NCI-H446 (cell line): Measurements from ENCODE around the gene FAM3B.
"Not testable (repeated sequence)": the region's sequence is repeated elsewhere in the genome, so short reads cannot be mapped to it uniquely, and the experiment has no call there.

Experiments
- DNase-seq, 2 experiments: peaks; one replicate each; lab custom pipeline; 2025; lab: John Stamatoyannopoulos, UW

The FAM3B gene, protein sequence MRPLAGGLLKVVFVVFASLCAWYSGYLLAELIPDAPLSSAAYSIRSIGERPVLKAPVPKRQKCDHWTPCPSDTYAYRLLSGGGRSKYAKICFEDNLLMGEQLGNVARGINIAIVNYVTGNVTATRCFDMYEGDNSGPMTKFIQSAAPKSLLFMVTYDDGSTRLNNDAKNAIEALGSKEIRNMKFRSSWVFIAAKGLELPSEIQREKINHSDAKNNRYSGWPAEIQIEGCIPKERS

DNA sequence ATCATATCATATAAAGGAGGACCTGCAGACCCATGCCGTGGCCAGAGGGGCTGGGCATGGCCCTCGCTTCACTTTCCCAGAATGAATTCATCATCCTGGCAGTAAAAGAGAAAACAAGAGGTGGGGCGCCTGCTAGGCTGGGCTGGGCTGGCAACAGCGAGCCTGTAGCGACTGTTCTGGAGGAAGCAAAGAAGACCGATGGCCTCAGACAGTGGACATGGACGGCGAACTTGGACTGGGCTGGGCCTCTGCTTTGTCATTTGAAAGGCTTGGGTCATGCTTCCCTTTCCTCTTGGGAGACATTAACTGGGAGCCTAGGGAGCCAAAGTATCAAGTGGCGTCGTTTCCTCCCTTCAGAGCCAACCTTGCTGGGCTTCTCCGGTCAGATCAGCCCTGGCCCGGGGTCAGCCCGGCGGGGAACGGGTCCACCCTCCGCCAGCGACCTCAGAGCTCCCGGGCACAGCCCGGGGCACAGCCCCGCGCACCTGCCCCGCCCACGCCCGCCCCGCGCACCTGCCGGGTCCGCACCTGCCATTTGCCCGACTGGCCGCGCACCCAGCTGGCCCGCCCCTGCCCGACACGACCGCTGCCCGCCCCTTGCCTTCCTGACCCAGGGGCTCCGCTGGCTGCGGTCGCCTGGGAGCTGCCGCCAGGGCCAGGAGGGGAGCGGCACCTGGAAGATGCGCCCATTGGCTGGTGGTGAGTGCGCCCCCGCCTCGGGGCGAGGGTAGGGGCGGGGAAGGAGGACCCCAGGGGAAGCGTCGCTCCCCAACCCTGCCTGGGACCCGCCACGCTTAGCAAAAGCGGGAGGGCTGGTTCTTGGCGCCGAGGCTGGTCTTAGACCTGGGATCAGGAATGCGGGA lies at the start of gene FAM3B:
FAM3B (plus strand) TSS at position 602 of the 863 bp plus-strand sequence; CDS start at position 681, 79 bp downstream.
- no peak for DNase-seq

DNA sequence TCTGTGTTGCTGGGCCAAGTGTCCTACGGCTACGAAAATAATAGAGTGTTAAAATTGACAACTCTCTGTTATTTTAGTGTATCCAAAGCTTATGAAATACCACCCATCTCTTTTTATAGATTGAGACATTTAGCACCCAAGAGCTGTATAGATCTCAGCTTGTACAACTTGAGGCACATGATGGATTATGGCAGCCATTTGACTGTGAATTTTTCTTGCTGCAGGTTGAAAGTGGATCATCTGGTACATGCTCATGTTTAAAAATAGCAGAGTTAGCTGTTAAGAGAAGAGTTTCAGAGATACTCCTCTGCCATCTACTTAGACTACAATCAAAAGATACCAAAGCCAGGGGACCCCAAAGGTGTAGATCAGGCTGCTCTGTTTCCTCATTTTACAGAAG lies 49.3 kb upstream of the FAM3B start:
- DNase-seq = no peak

DNA sequence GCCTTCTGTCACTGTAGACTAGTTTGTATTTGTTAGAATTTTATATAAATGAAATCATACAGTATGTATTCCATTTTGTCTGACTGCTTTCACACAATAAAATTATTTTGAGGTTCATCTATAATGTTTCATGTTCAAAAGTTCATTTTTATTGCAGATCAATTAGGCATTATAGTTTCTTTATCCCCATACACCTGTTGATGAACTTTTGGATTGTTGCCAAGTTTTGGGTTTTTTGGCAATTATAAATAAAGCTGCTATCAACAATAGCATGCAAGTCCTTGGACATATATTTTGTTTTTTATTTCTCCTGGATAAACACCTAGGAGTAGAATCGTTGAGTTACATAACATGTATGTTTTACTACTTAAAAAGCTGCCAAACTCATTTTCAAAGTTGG lies 47.1 kb upstream of the FAM3B start:
- no peak for DNase-seq

DNA sequence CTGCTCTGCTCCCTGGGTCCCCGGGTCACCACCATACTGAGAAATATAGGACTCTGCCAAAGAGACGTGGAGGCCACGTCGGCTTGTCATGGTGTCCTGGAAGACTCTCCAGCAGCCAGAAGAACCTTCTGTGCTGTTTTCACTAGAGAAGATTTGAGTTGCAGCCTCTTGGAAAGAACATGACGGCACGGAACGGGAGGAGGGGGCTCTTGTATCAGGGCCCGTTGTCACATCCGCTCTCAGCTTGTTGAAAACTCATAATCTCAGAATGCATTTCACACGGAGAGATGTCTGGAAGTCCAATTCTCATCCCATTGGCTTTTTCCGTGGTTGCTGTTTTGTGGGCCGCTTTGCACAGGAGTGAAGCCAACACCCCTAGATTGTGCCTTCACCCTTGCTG lies 39.4 kb upstream of the FAM3B start:
- no peak for DNase-seq

DNA sequence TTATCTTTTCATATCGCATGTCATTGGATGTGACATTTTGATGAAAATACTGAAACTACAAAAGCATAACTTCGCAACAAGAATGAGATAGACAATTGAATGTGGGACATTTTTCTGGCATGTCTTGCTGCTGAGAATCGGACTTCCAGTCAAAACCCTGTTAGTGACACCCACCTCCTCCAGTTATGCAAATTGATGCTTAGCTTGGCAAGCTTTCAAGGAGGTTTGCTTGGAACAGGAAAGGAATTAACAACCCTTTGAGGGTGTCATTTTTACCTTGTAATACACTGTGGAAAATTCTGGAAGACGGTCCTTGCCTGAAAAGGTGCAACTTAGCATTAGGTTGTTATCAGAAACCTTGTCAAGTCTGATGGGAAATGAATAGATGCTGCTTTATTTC lies 38.8 kb upstream of the FAM3B start:
- DNase-seq = no peak

DNA sequence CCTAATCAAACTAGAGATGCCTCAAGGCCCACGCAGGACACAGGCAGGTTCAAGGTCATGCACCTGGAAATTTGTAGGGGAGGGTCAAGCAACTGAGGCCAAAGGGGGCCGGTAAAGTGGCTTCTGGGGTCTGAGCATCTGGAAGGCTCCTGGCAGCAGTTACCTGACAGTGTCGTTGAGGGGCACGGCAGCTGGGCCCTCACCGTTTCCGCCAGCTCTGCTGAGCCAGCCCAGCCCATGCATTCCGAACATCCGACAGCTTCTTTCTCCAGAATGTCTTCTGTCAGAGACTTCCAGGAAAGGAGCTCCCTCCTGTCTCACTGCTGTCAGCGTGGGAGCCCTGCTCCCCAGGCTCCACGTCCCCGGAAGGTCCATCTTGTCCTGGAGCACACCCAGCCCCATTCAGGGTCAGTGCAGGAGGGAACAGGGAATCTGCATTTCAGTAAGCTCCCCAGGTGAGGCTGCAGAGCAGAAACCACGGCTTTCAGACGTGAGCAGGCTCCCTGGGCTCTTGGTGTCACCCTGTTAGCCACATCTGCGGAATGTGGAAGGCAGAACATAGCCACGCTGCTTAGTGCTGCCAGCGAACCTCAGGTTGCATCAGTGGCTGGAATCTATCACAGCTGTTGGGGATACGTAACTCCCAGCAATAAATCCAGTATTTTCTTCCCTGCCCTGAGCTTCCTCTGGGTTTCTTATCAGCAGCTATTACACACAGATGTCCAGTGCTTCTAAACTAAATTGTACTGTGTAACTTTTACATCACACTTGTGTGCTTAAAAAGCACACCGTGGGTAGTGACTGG lies 36.3 kb upstream of the FAM3B start:
- DNase-seq = no peak

DNA sequence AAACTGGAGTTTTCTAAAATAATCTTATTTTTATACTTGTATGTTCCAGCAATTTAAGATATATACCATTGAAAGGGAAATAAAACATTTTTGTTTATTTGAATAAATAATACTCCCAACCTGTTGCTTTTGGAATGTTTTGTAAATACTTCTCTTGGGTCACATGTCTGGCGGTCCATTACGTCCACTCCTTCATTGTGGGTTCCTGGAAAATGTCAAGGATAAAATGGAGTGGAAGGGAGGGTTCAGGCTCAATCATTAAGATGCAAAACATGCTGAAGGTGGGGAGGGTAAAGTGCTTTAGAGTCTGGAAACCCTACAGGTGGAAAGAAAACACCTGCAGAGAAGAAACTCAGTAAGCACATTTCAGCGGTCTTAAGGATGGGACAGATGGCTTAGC lies 34.2 kb upstream of the FAM3B start:
- DNase-seq = no peak

DNA sequence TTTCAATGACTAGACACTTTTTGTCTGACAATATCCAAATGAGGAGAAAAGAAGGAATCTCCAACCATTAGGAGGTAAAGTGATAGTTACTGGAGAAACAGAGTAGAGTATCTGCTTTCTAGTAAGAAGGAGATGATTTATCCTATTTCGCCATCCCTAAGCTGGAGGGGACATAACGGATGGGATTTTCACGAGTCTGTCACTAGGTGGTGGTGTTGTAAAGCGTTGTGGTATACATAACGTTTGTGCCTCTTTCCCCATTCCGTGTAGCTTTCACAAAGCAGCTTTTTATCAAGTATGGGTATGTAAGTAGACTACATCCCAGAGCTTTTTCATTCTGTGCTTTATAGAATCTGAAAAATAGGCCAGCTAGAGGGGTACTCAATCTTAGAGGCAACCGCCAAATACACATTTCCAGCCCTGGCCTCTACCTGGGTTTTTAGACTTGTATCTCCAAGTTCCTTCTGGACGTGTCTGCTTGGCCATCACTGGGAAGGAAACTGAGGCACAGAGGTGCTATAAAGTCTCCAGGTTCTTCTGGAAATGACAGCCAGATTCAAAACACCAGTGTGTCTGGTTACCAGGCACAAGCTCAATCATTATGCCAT lies 33.3 kb upstream of the FAM3B start:
- peak; percentile 14 to 54 for DNase-seq

DNA sequence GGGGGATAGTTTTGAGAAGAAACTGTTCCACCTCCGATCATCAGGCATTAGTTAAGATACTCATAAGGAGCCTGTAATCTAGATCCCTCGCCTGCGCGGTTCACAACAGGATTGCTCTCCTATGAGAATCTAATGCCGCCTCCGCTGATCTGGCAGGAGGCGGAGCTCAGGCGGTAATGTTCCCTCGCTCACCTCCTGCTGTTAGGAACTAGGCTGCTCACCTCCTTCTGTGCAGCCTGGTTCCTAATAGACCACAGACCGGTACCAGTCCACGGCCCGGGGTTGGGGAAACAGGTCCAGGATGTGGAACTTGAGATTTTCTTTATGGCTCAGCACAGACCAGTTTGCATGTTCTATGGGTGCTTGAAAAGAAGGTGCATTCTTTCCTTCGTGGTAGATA lies 27.2 kb upstream of the FAM3B start:
- no peak for DNase-seq

DNA sequence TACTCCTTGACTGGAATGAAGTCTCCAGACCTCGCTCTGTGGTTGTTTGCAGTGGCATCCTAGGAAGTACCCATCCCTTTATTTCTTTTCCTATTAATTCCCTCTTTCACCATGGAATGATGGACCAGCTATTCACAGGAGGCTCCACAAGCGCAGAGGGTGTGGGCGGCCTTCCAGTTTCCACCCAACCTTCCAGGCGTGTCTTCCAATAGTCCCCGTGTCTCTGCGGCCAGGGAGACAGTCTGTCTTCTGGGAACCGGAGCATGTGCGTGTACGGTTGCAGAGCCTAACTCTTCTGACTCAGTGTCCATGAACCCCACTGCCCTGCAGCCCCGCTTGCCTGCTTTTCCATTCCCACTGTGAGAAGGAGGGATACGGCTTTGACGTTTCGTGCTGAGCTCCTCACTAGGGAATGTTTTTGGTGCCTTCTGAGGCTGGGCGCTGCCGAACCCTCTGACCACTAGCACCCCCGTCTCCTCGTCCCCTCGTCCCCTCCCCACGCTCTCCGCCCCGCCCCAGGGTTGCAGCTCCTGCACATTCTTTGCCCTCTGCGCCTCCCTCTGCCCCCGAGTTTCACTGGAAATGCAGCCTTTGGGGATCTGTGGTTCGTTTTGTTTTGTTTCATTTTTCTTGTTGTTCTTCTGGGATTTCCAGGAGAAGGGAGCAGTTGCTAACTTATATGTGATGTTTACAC lies 26.3 kb upstream of the FAM3B start:
- DNase-seq = no peak

DNA sequence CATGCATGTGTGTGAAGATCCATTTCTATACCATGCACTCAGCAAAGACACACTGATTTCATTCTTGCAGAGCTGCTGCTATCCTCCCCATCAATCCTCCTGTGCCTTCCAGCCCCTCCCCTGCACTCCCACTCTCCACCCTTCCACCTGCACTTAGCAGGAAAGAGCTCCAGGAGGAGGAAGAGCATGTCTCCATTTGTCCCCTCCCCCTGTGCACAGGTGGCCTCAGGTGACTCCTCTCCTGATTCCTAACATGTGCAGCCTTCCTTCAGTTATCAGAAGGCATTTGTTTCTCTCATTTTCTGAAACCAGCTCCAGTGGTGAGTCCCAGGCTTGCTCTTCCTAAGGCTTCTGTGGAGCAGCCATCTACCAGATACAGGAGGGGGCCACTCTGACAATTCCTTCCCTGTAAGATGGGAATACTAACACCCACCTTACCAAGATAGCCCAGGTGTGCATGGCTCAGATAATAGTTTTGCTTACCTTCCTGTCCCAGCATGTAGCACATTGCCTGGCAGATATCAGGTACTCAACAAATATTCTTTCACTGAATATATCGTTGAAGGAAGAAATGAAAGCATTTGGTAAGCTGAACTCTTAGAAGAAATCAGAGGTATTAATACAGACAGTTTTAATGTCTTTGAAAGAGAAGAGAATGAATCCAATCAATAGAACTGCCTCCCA lies 21.9 kb upstream of the FAM3B start:
- no peak for DNase-seq

DNA sequence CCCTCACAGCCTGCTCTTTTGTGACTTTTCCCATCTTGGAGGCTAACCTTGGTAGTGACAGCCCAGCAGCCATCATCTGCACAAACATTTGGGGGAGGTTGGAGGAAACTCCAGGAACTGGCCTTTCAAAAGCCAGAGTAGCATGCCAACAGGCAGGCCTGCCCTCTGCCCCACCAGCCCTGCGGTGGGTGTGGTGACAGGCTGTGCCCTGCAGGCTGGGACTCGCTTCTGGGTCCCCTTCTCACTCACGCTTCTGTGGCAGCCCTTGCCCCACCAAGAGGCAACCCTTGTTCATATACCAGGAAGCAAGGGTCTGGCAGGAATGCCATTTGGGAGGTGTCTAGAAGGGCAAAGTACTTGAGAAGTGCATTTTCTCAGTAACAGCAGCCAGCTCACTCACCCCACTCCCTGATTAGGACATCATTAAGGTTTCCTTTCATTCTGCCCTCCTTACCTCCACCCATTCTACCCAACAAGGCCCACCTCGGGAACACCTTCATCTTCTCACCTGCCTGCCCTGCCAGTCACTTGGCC lies 20.8 kb upstream of the FAM3B start:
- no peak for DNase-seq

DNA sequence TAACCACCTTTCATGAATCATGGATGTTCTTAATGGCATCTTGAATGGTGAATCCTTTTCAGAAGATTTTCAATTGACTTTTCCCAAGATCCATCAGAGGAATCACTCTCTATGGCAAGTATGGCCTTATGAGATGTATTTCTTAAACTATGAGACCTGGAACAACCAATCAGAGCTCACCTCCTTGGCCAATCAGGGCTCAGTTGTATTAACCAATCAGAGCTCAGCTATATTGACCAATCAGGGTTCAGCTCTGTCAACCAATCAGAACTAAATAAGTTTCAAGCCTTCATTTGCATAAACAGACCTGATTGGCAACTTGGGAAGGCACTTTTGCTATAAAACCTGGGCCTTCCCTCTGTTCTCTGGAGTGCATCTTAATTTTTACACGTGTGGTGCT lies 13.6 kb upstream of the FAM3B start:
- no peak for DNase-seq

DNA sequence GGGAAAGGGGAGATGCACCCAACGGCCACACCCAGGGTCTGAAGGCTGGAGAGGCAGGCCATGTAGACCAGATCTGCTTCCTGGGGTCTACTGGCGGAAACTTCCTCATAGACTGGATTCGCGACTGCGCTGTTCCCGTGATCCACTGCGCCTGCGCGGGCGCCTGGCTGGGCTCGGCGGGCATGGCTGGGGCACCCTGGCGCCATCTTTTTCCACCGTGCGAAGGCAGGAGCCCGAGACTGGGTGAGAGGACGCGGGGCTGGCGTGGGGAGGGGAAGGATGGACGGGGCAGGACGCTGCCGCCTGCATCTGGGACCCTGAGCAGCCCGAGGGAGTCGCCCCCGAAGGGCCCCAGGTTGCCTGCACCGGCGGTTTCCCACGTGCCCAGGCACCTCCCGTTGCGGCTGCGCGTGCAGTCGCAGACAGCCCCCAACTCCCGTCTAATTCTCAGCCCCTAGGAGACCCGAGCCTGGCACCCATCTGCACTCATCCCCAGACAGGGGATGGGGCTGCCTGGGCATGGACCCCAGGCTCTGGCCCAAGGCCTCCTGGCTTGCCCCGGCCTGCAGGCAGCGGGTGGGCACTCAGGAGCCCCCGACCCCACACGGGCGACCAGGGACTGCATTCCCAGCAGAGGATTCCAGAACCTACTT lies 12.4 kb upstream of the FAM3B start:
- no peak for DNase-seq

DNA sequence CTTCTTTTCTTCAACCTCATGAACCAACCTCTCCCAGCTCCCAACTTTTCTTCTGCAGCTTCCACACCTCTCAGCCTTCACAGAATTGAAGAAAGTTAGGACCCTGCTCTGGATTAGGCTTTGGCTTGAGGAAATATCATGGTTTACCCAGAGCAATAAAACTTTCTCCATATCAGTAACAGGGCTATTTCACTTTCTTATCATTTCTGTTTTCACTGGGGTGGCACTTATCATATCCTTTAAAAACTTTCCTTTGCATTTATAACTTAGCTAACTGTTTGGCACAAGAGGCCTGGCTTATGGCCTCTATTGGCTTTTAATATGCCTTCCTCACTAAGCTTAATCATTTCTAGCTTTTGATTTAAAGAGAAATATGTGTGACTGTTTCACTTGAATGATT lies 9.4 kb upstream of the FAM3B start:
- no peak for DNase-seq

DNA sequence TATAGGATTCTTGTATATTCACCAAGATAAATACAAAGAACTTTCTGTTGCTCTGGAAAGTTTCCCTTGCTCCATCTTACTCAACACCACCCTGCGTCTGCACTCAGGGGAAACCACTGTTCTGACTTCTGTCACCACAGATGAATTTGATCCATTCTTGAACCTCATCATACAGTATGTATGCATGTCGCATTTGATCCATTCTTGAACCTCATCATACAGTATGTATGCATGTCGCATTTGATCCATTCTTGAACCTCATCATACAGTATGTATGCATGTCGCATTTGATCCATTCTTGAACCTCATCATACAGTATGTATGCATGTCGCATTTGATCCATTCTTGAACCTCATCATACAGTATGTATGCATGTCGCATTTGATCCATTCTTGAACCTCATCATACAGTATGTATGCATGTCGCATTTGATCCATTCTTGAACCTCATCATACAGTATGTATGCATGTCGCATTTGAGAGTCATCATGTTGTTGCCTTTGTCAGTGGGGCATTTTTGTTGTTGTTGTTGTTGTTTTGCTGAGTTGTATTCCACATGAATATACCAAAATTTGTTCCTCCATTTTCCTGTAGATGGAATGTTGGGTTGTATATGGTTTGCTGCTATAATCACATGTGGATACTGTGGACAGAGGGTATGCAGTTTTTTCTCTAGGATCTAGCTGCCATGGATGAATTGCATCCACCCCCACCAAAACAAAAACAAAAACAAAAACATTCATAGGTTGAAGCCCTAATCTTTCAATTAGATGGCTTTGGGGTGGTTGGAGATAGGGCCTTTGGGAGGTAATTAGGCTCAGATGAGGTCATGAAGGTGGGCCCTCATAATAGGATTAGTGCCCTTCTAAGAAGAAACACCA lies 3.1 kb upstream of the FAM3B start:
- not testable (repeated sequence) for DNase-seq

DNA sequence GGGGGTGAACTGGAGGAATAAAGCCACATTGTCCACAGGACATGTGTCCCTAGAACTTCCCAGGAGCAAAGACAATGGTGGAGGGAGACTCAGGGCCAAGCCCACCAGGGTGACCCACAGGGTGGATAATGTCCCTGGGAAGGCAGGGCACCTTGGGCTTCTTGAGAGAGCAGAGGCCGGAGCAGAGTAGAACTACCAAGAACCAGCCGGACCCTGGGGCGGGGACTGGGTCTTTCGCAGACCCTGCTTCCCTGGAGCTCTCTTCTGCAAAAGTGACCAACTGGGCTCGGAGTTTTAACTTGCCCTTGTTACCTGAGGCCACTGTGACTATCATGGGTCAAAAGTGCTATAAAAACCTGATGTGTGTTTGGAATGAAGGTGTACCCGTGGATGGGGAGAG lies 875 bp upstream of the FAM3B start:
- no peak for DNase-seq

DNA sequence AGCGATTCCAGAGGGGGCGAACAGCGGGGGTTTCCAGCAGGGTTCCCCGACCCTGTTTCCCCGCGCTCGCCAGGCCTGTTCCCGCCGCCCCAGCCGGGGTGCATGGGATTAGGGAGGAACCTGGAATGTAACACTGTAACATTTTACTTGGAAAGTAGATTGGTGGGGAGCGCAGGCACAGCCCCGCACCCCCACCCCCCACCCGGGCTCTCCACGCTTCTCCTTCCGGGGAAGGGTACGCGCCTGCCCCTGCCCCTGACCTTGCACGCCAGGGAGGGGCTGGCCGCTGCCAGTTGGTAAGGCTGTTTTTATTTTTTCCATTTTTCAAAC lies 427 bp downstream of the FAM3B start:
- no peak for DNase-seq

DNA sequence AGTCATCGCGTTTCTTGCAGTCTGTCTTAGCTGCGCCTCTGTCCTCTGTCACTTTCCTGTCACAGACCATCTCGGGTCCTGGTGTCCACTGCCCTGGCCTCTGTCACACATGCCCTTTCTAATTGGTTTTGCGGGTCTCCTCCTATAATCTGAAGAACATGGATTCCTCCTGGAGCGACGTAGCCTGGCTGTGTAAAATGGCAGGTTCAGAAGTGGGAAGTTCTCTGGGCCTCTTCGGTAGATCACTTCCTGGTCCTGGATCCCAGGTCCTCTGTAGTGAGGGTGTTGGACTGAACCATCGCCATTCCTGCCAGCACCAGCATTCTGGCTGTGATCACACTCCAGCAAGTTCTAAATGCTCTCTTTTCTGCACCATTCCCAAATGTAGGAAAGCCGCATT lies 857 bp downstream of the FAM3B start:
- no peak for DNase-seq

DNA sequence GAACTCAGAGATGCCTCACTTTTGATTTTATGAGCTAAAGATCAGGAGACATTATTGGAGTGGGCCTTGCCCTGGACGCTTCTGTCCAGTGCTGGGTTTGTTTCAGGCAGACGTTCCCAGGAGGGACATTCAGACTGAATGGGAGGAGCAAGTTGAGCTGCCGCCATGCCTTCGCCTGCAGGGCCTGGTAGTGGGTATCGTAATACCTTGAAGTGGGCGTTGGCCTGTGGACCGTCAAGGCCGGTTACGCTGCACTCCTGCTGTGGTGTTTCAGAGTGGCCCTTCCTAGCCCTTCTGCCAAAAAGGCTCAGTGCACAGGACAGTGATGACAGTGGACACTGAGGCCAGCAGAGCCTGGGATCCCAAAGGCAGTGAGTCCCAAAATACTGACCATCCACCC lies 1.6 kb downstream of the FAM3B start:
- DNase-seq = no peak
